ENCODE measurements around the gene CACNA1C.

Gene CACNA1C

GRCh38 chr12:2641761-2642160 lies 589.0 kb downstream of the CACNA1C start:
- no peak for DNase-seq

- no peak for DNase-seq
Observed at GRCh38 chr12:2642176-2642892, 589.5 kb downstream of the CACNA1C start.

- DNase-seq, result no peak
Observed at GRCh38 chr12:2642896-2643425, 590.2 kb downstream of the CACNA1C start.

GRCh38 chr12:2643576-2644135 lies 590.9 kb downstream of the CACNA1C start:
- DNase-seq, result no peak

GRCh38 chr12:2644683-2645405 lies 592.1 kb downstream of the CACNA1C start:
- DNase-seq, result no peak

- DNase-seq, result no peak
Observed at GRCh38 chr12:2645460-2645859, 592.7 kb downstream of the CACNA1C start.

- no peak for DNase-seq
Observed at GRCh38 chr12:2646341-2646740, 593.6 kb downstream of the CACNA1C start.

- DNase-seq, result no peak
Observed at GRCh38 chr12:2647186-2647585, 594.4 kb downstream of the CACNA1C start.

- no peak for DNase-seq
Observed at GRCh38 chr12:2648406-2648805, 595.6 kb downstream of the CACNA1C start.

- no peak for DNase-seq
Observed at GRCh38 chr12:2649201-2650030, 596.6 kb downstream of the CACNA1C start.

GRCh38 chr12:2650261-2651067 lies 597.7 kb downstream of the CACNA1C start:
- no peak for DNase-seq

GRCh38 chr12:2651068-2651965 lies 598.5 kb downstream of the CACNA1C start:
- DNase-seq, result no peak

- no peak for DNase-seq
Observed at GRCh38 chr12:2652011-2652400, 599.2 kb downstream of the CACNA1C start.

GRCh38 chr12:2652401-2653081 lies 599.8 kb downstream of the CACNA1C start:
- DNase-seq, result no peak

GRCh38 chr12:2653461-2653965 lies 600.7 kb downstream of the CACNA1C start:
- DNase-seq, result no peak

- no peak for DNase-seq
Observed at GRCh38 chr12:2654311-2654710, 601.5 kb downstream of the CACNA1C start.

- no peak for DNase-seq
Observed at GRCh38 chr12:2654741-2655140, 602.0 kb downstream of the CACNA1C start.

GRCh38 chr12:2662524-2662923 lies 609.7 kb downstream of the CACNA1C start:
- DNase-seq, result no peak

- DNase-seq, result no peak
Observed at GRCh38 chr12:2664721-2665577, 612.2 kb downstream of the CACNA1C start.

All from CD4-positive, alpha-beta T cell treated with Interleukin-1 beta for 1 hour (primary cell).